H9 (cell line): ENCODE results near the gene TMEM17. TPM values are rescaled to one million over a fixed set of nuclear protein-coding genes. Genes with fewer than 3 reads are reported as not detected.

Experiments used
- DNase-seq: peaks from one replicate; pipeline ENCODE4 v3.0.0-alpha.2; 2017
- H2AFZ ChIP-seq: one replicate; pipeline ENCODE4 v1.6.1; 2013; ENCODE audit warnings: mild to moderate bottlenecking, low read length, control low read depth, moderate library complexity
- H2AK5ac ChIP-seq: 2 replicates; pipeline ENCODE4 v1.6.1; 2013; ENCODE audit warnings: low read length, control low read depth, mixed read lengths; ENCODE audit not compliant: insufficient read length
- H2BK120ac ChIP-seq: one replicate; pipeline ENCODE4 v1.6.1; 2013; ENCODE audit warnings: low read depth, mild to moderate bottlenecking, low read length, control low read depth, inconsistent platforms; ENCODE audit not compliant: poor library complexity, severe bottlenecking
- H2BK12ac ChIP-seq: 2 replicates; pipeline ENCODE4 v1.6.1; 2013; ENCODE audit warnings: low read length, control low read depth, mixed read lengths, low read depth; ENCODE audit not compliant: insufficient read length
- H2BK15ac ChIP-seq: 2 replicates; pipeline ENCODE4 v1.6.1; 2013; ENCODE audit warnings: low read depth, low read length, control low read depth
- H2BK20ac ChIP-seq: one replicate; pipeline ENCODE4 v1.6.1; 2013; ENCODE audit warnings: low read depth, mild to moderate bottlenecking, low read length, control low read depth, inconsistent platforms; ENCODE audit not compliant: poor library complexity, severe bottlenecking
- H2BK5ac ChIP-seq: 2 replicates; pipeline ENCODE4 v1.6.1; 2013; ENCODE audit warnings: low read length, control low read depth, mixed read lengths; ENCODE audit not compliant: insufficient read length
- H3K14ac ChIP-seq: 2 replicates; pipeline ENCODE4 v1.6.1; 2013; ENCODE audit warnings: low read length, control low read depth; ENCODE audit not compliant: insufficient read depth
- H3K18ac ChIP-seq: 2 replicates; pipeline ENCODE4 v1.6.1; 2013; ENCODE audit warnings: low read depth, mild to moderate bottlenecking, mixed read lengths, low read length, control low read depth; ENCODE audit not compliant: insufficient read length
- H3K23ac ChIP-seq: 2 replicates; pipeline ENCODE4 v1.6.1; 2013; ENCODE audit warnings: low read length, control low read depth, mixed read lengths, low read depth; ENCODE audit not compliant: insufficient read length
- H3K23me2 ChIP-seq: 2 replicates; pipeline ENCODE4 v1.6.1; 2013; ENCODE audit warnings: low read depth, mild to moderate bottlenecking, mixed read lengths, low read length, control low read depth; ENCODE audit not compliant: insufficient read length, poor library complexity, severe bottlenecking
- H3K27ac ChIP-seq: 2 replicates; pipeline ENCODE4 v1.5.1; 2013; ENCODE audit warnings: low read length, control low read depth, mixed read lengths, low read depth; ENCODE audit not compliant: insufficient read length
- H3K27me3 ChIP-seq: 2 replicates; pipeline ENCODE4 v1.6.1; 2013; ENCODE audit warnings: low read length, control low read depth, inconsistent platforms; ENCODE audit not compliant: insufficient read depth
- H3K4ac ChIP-seq: 2 replicates; pipeline ENCODE4 v1.6.1; 2013; ENCODE audit warnings: low read depth, mild to moderate bottlenecking, control low read depth, inconsistent platforms, low read length, moderate library complexity
- H3K4me1 ChIP-seq: 2 replicates; pipeline ENCODE4 v1.6.1; 2013; ENCODE audit warnings: low read length, control low read depth, inconsistent platforms; ENCODE audit not compliant: insufficient read depth
- H3K4me2 ChIP-seq: 2 replicates; pipeline ENCODE4 v1.6.1; 2013; ENCODE audit warnings: low read length, control low read depth, mixed read lengths; ENCODE audit not compliant: insufficient read length, insufficient read depth
- H3K56ac ChIP-seq: 2 replicates; pipeline ENCODE4 v1.6.1; 2013; ENCODE audit warnings: low read depth, mild to moderate bottlenecking, mixed read lengths, low read length, control low read depth; ENCODE audit not compliant: insufficient read length
- H3K79me1 ChIP-seq: 2 replicates; pipeline ENCODE4 v1.6.1; 2013; ENCODE audit warnings: low read depth, mild to moderate bottlenecking, moderate library complexity, low read length, control low read depth, inconsistent platforms; ENCODE audit not compliant: insufficient read depth, poor library complexity, severe bottlenecking
- H3K79me2 ChIP-seq: 2 replicates; pipeline ENCODE4 v1.6.1; 2013; ENCODE audit warnings: low read length, control low read depth, inconsistent platforms; ENCODE audit not compliant: insufficient read depth
- H3K9ac ChIP-seq: 2 replicates; pipeline ENCODE4 v1.6.1; 2013; ENCODE audit warnings: low read length, control low read depth, mixed read lengths; ENCODE audit not compliant: insufficient read length; ENCODE audit errors: extremely low read depth
- H3K9me3 ChIP-seq: one replicate; pipeline ENCODE4 v1.6.1; 2013; ENCODE audit warnings: low read depth, low read length, inconsistent platforms; ENCODE audit not compliant: control insufficient read depth
- H3T11ph ChIP-seq: one replicate; pipeline ENCODE4 v1.6.1; 2013; ENCODE audit warnings: mild to moderate bottlenecking, low read length, control low read depth, inconsistent platforms
- H4K20me1 ChIP-seq: one replicate; pipeline ENCODE4 v1.6.1; 2013; ENCODE audit not compliant: control insufficient read depth, insufficient read length, insufficient read depth
- H4K5ac ChIP-seq: 2 replicates; pipeline ENCODE4 v1.6.1; 2013; ENCODE audit warnings: low read depth, mild to moderate bottlenecking, mixed read lengths, low read length, control low read depth; ENCODE audit not compliant: insufficient read length
- H4K8ac ChIP-seq: replicated peaks from 2 replicates; pipeline ENCODE4 v1.6.1; 2013; ENCODE audit warnings: low read length, control low read depth, mixed read lengths, low read depth; ENCODE audit not compliant: insufficient read length
- H4K91ac ChIP-seq: 2 replicates; pipeline ENCODE4 v1.6.1; 2013; ENCODE audit warnings: low read depth, mild to moderate bottlenecking, moderate library complexity, mixed read lengths, low read length, control low read depth; ENCODE audit not compliant: insufficient read length
- H3K27ac Mint-ChIP-seq, 3 experiments: 2 replicates in 2 of 3; 3 replicates in 1 of 3; pipeline ENCODE4 v1.8.0; 2020 to 2021; ENCODE audit warnings: mixed read lengths in 3 of 3, mild to moderate bottlenecking in 1 of 3, moderate library complexity in 1 of 3
- H3K27me3 Mint-ChIP-seq: 2 replicates; pipeline ENCODE4 v1.8.0; 2021; ENCODE audit warnings: low read depth, mild to moderate bottlenecking, moderate library complexity, mixed read lengths
- H3K36me3 Mint-ChIP-seq, 3 experiments: 2 replicates in 2 of 3; 3 replicates in 1 of 3; pipeline ENCODE4 v1.8.0; 2020 to 2021; ENCODE audit warnings: low read depth in 3 of 3, mixed read lengths in 3 of 3; ENCODE audit not compliant: insufficient read depth in 1 of 3
- H3K4me1 Mint-ChIP-seq, 2 experiments: 2 replicates each; pipeline ENCODE4 v1.8.0; 2020; ENCODE audit warnings: mixed read lengths in 2 of 2
- H3K4me3 Mint-ChIP-seq, 2 experiments: 2 replicates in 1 of 2; 3 replicates in 1 of 2; pipeline ENCODE4 v1.8.0; 2020 to 2021; ENCODE audit warnings: mild to moderate bottlenecking in 2 of 2, mixed read lengths in 2 of 2, moderate library complexity in 1 of 2
- H3K9me3 Mint-ChIP-seq, 2 experiments: 2 replicates in 1 of 2; 3 replicates in 1 of 2; pipeline ENCODE4 v1.8.0; 2020; ENCODE audit warnings: mild to moderate bottlenecking in 2 of 2, mixed read lengths in 2 of 2, moderate library complexity in 1 of 2
- total RNA-seq: library from RNA; stranded (reverse); gene quantifications from 2 replicates; pipeline ENCODE4 v1.2.1, GENCODE V29; 2021
- TF ChIP-seq, protein P1 (sequence below): fragments of 200-600 bp; sonication (generic); conservative IDR thresholded peaks from 3 replicates; pipeline ENCODE4 v1.8.0; 2021; ENCODE audit warnings: antibody characterized with exemption, mild to moderate bottlenecking

Gene TMEM17
- total RNA-seq, 1 experiment from 2014 or later: 1.3 TPM

DNA sequence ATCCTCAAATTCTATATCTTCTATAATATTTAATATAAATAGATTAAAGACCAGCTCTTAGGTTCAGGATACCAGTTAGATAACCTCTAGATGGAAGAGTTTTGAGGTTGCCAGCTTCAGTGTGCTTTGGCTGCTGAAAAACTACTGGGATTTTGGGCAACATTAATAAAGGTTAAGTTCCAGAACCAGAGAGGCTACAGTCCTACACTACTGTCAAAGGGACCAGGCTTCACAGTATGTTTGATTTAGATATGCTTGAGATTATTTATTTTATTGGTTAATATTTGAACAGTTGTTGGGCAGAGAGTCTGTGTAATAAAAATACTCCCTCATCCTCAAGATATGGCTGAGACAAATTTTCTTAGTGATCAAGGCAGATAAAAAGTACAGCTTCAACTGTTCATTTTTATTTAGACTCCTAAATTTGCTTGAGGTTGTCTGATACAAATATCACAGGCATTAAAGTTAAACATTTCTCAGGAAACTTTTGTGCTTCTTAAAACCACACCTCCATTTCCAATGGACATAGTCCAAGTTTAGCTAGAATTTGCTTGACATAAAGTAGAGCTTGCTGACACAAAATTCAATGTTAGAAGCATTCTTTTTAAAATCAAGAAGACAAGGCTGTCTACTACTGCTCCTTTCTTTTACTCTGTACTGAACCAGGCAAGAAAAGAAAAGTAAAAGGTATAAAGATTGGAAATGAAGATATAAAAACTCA, 19.7 kb upstream of the TMEM17 start:
- Mint-ChIP-seq H3K4me1 (peaks cover 36 to 42% of the 10 kb centered on the region in 2 experiments), H3K27me3 (no peaks in the 10 kb centered on the region), H3K36me3 (peaks cover 1 to 29% (median 10%) of the 10 kb centered on the region in 3 experiments), H3K4me3 (no peak overlapping the region; a peak in 1 of 5 replicates), H3K9me3 (peaks cover 10 to 25% of the 10 kb centered on the region in 2 experiments), H3K27ac (peak overlapping the region; percentile 89 to 99 (median 95); a peak in 6 of 7 replicates)
- Histone ChIP-seq H4K91ac (no peak overlapping the region), H3K4ac (no peak overlapping the region), H2BK12ac (no peak overlapping the region), H2AFZ (no peak overlapping the region), H3K79me2 (no peaks in the 10 kb centered on the region), H4K20me1 (no peaks in the 10 kb centered on the region), H3K27ac (no peak overlapping the region), H3K14ac (no peak overlapping the region), H2AK5ac (no peak overlapping the region), H3K79me1 (no peaks in the 10 kb centered on the region), H3K9ac (no peak overlapping the region), H2BK5ac (no peak overlapping the region), H3T11ph (no peak overlapping the region), H3K56ac (no peak overlapping the region), H3K18ac (no peak overlapping the region), H3K27me3 (no peaks in the 10 kb centered on the region), H3K4me1 (peaks cover 3% of the 10 kb centered on the region; the same call in 1 of the 2 replicates), H4K5ac (no peak overlapping the region), H2BK120ac (no peak overlapping the region), H2BK20ac (no peak overlapping the region), H3K9me3 (no peaks in the 10 kb centered on the region), H3K4me2 (no peak overlapping the region), H3K23me2 (no peaks in the 10 kb centered on the region), H3K23ac (no peak overlapping the region), H2BK15ac (no peak overlapping the region), H4K8ac (no peak overlapping the region)
- TF ChIP-seq, protein P1, sequence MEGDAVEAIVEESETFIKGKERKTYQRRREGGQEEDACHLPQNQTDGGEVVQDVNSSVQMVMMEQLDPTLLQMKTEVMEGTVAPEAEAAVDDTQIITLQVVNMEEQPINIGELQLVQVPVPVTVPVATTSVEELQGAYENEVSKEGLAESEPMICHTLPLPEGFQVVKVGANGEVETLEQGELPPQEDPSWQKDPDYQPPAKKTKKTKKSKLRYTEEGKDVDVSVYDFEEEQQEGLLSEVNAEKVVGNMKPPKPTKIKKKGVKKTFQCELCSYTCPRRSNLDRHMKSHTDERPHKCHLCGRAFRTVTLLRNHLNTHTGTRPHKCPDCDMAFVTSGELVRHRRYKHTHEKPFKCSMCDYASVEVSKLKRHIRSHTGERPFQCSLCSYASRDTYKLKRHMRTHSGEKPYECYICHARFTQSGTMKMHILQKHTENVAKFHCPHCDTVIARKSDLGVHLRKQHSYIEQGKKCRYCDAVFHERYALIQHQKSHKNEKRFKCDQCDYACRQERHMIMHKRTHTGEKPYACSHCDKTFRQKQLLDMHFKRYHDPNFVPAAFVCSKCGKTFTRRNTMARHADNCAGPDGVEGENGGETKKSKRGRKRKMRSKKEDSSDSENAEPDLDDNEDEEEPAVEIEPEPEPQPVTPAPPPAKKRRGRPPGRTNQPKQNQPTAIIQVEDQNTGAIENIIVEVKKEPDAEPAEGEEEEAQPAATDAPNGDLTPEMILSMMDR: no peak
- no peak for DNase-seq
